SK-N-SH (cell line): ENCODE data around the gene PEMT.

ENCODE experiments used
- CHD2 ChIP-seq: fragments of 150-350 bp; IDR thresholded peaks from 2 replicates; pipeline ENCODE4 v1.6.1; 2018; ENCODE audit warnings: low read length; ENCODE audit not compliant: partially characterized antibody
- EP300 ChIP-seq, 2 experiments: IDR thresholded peaks; 2 replicates each; pipeline versions ENCODE4 v1.4.0 to v1.6.1; 2012; ENCODE audit warnings: borderline replicate concordance in 1 of 2, low read depth in 1 of 2, low read length in 1 of 2
- FOXJ3 ChIP-seq: sonication (generic); formaldehyde crosslinking; IDR thresholded peaks from 2 replicates; pipeline ENCODE4 v1.5.1; 2020; ENCODE audit warnings: mild to moderate bottlenecking, missing genetic modification reagents
- JUND ChIP-seq: IDR thresholded peaks from 2 replicates; pipeline ENCODE4 v1.4.0; 2012
- POLR2AphosphoS5 ChIP-seq: IDR thresholded peaks from 2 replicates; pipeline ENCODE4 v1.6.1; 2012; ENCODE audit warnings: low read depth, low read length
- SIN3A ChIP-seq: IDR thresholded peaks from 2 replicates; pipeline ENCODE4 v1.6.1; 2012; ENCODE audit warnings: low read depth, mild to moderate bottlenecking, low read length, moderate library complexity, borderline replicate concordance
- TF ChIP-seq, protein P1 (sequence below): IDR thresholded peaks from 2 replicates; pipeline ENCODE4 v1.6.1; 2012; ENCODE audit warnings: mild to moderate bottlenecking, low read depth, low read length, moderate library complexity
- TF ChIP-seq, protein P2 (sequence below): fragments of 200-600 bp; sonication (generic); IDR thresholded peaks from 2 replicates; pipeline ENCODE4 v1.6.1; 2017; ENCODE audit warnings: antibody characterized with exemption, mild to moderate bottlenecking, moderate library complexity

DNA sequence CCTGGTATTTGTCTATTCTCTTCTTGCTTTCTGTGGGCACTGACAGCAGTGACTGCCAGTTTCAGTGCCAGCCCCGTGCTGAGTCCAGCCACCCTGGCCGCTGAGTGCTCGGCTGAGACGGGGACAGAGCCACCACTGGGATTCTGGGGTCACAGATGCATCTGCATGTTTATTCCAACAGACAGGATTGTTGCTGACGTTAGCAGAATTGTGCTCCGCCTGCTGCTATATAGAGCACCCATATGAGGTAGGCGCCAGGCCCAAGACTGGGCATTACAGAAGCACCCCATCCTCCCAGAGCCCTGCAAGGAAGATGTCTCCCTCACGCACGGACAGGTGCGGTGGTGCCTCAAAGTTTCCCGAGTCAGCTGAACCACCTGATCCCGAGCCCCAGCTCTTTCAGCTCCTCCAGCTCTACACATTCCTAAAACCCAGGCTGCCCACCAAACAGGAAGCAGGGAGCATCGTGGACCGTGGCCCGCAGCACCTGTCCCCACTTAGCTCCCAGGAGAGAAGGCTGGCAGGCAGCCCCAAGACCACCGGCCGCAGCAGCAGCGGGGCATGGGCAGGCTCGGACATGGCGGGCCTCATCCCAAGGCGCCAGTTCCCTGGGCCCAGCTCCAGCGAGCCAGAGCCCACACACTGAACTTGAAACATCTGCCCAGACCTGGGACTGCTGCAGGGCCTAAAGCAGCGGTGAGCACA is 50.4 kb downstream of the PEMT start:
- TF ChIP-seq, protein P1, sequence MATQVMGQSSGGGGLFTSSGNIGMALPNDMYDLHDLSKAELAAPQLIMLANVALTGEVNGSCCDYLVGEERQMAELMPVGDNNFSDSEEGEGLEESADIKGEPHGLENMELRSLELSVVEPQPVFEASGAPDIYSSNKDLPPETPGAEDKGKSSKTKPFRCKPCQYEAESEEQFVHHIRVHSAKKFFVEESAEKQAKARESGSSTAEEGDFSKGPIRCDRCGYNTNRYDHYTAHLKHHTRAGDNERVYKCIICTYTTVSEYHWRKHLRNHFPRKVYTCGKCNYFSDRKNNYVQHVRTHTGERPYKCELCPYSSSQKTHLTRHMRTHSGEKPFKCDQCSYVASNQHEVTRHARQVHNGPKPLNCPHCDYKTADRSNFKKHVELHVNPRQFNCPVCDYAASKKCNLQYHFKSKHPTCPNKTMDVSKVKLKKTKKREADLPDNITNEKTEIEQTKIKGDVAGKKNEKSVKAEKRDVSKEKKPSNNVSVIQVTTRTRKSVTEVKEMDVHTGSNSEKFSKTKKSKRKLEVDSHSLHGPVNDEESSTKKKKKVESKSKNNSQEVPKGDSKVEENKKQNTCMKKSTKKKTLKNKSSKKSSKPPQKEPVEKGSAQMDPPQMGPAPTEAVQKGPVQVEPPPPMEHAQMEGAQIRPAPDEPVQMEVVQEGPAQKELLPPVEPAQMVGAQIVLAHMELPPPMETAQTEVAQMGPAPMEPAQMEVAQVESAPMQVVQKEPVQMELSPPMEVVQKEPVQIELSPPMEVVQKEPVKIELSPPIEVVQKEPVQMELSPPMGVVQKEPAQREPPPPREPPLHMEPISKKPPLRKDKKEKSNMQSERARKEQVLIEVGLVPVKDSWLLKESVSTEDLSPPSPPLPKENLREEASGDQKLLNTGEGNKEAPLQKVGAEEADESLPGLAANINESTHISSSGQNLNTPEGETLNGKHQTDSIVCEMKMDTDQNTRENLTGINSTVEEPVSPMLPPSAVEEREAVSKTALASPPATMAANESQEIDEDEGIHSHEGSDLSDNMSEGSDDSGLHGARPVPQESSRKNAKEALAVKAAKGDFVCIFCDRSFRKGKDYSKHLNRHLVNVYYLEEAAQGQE: no peak
- TF ChIP-seq POLR2AphosphoS5 (no peak), CHD2 (no peak), EP300 (IDR thresholded peaks at IDR 0.05; ENCODE audit: borderline replicate concordance in 1 of 2, low read depth in 1 of 2, low read length in 1 of 2) (no peak), FOXJ3 (CRISPR knock-in tag) (no peak), JUND (no peak), SIN3A (no peak)
- TF ChIP-seq, protein P2, sequence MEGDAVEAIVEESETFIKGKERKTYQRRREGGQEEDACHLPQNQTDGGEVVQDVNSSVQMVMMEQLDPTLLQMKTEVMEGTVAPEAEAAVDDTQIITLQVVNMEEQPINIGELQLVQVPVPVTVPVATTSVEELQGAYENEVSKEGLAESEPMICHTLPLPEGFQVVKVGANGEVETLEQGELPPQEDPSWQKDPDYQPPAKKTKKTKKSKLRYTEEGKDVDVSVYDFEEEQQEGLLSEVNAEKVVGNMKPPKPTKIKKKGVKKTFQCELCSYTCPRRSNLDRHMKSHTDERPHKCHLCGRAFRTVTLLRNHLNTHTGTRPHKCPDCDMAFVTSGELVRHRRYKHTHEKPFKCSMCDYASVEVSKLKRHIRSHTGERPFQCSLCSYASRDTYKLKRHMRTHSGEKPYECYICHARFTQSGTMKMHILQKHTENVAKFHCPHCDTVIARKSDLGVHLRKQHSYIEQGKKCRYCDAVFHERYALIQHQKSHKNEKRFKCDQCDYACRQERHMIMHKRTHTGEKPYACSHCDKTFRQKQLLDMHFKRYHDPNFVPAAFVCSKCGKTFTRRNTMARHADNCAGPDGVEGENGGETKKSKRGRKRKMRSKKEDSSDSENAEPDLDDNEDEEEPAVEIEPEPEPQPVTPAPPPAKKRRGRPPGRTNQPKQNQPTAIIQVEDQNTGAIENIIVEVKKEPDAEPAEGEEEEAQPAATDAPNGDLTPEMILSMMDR: no peak
